DMS114 treated with DMSO at 0.1 percent for 48 hours (cell line): ENCODE measurements around the gene MED6.

Experiments
- DNase-seq: peaks from one replicate; lab custom pipeline; 2025; ENCODE audit not compliant: unreplicated experiment; lab: John Stamatoyannopoulos, UW

MED6 gene

DNA sequence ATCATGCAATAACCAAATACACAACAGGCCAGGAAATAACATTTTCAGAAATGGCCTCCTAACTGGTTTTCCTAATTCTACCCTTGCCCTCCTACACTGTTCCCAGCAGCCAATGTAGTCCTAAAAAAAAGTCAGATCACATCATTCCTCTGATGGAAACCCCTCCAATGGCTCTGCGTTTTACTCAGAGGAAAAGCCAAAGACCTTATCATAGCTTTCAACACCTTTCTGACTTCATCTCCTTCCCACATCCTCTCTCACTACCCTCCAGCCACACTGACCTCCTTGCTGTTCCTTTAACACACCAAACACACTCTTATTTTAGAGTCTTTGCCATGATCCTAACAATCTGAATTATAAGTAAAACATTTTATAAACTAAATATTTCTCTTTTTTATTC lies 1.1 kb downstream of the MED6 start:
- no peak for DNase-seq

DNA sequence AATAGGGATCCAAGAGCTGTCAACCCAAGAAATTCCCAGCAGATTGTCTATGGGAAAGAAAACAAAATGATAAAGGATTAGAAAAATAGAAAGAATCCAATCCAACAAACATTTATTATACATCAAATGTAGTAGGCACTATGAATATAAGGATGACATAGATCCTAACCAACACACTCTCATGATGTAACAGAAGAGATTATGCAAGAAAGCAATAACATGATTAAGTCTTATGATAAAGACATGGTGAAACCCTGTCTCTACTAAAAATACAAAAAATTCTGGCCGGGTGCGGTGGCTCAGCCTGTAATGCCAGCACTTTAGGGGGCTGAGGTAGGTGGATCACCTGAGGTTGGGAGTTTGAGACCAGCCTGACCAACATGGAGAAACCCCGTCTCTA lies 2.7 kb downstream of the MED6 start:
- no peak for DNase-seq

DNA sequence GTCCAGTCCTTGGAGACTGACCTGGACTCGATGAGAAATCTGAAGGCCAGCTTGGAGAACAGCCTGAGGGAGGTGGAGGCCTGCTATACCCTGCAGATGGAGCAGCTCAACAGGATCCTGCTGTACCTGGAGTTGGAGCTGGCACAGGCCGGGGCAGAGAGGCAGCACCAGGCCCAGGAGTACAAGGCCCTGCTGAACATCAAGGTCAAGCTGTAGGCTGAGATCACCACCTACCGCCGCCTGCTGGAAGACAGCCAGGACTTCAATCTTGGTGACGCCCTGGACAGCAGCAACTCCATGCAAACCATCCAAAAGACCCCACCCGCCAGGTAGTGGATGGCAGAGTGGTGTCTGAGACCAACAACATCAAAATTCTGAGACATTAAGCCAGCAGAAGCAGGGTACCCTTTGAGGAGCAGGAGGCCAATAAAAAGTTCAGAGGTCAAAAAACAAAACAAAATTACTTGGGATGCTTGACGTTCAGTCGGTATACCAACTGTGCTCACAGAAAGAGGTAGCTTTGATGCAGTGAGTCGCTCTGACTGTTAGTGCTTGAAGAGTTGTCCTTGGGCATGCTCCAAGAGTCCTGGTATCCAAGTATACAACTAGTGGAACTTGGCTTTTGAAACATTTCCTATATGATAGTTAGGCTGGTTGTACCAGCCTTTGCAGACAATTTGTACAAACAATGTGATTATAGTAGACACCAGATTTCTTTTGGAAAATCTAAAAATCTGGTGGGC lies 4.8 kb downstream of the MED6 start:
- no peak for DNase-seq

DNA sequence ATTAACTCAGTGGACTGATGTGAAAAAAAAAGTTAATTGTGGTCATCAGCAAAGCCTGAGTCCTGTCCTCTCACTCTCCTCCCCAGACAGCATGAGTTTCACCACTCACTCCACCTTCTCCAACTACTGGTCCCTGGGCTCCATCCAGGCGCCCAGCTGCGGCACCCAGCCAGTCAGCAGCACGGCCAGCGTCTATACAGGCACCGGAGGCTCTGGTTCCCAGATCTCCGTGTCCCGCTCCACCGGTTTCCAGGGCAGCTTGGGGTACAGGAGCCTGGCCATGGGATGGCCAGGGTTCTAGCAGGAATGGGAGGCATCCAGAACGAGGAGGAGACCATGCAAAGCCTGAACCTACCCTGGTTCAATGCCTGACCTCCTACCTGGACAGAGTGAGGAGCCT lies 6.0 kb downstream of the MED6 start:
- DNase-seq: no peak

DNA sequence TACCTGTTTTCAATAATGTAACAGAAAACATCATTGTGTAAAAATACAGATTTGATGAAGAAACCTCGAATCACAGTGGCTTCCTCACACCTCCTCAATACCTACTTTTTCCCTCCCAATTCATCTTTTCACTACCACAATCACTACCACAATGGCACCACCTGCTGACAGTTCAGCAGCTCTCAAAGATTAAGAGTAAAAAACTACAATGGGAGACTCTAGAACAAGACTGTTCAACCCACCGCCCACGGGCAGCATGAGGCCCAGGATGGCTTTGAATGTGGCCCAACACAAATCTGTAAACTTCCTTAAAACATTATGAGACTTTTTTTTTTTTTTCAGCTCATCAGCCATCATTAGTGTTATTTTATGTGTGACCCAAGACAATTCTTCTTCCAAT lies 15.2 kb downstream of the MED6 start:
- DNase-seq: no peak

DNA sequence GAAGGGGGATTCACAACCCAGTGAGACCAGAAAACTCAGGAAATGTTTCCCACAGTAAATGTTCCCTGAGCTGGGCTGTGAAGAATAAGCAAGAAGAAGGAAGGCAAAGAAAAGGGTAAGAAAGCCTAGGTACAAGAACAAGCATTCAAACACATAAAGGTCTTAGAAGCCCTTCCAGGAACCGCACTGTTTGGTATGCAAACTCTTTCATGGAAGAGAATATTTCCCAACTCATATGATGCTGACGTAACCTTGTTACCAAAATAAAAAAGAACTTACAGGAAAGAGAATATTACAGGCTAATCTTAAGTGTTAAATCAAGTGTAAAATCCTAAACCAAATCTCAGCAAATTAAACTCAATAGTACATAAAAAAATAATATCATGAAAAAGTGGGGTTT lies 23.6 kb downstream of the MED6 start:
- no peak for DNase-seq

DNA sequence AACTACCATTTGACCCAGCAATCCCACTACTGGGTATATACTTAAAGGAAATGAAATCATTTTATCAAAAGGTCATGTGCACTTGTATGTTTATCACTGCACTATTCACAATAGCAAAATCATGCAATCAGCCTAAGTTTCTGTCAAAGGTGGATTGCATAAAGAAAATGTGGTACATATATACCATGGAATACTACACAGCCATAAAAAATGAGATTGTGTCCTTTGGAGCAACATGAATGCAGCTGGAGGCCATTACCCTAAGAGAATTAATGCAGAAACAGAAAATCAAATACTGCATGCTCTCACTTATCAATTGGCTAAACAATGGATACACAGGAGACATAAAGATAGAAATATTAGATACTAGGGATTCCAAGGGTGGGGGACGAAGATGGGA lies 27.4 kb downstream of the MED6 start:
- no peak for DNase-seq

DNA sequence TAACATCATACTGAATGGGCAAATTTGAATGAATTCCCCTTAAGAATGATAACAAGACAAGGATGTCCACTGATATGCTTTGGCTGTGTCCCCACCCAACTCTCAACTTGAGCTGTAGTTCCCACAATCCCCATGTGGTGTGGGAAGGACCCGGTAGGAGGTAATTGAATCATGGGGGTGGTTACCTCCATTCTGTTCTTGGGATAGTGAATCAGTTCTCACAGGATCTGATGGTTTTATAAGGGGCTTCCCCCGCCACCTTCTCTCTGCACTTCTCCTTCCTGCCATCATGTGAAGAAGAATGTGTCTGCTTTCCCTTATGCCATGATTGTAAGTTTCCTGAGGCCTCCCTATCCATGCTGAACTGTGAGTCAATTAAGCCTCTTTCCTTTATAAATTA lies 29.3 kb downstream of the MED6 start:
- no peak for DNase-seq

DNA sequence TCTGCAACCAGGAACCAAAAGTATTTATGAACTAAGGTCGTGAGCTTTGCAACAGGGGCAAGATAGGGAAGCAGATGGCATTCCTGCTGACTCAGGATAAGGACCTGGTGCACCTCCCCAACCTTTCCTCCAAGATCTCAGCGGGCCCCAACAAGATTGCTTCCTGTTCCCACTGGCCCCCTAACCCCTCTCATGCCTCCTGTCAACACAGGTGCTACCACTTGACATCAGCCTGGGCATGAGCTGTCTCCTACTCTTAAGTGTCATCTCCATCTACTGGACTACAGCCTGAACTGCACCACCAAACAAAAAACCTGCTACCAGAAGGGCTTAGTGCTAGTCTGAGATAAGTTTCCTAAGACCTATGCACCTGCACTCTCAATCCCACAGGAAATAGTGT lies 32.7 kb downstream of the MED6 start:
- DNase-seq: peak; percentile 36

DNA sequence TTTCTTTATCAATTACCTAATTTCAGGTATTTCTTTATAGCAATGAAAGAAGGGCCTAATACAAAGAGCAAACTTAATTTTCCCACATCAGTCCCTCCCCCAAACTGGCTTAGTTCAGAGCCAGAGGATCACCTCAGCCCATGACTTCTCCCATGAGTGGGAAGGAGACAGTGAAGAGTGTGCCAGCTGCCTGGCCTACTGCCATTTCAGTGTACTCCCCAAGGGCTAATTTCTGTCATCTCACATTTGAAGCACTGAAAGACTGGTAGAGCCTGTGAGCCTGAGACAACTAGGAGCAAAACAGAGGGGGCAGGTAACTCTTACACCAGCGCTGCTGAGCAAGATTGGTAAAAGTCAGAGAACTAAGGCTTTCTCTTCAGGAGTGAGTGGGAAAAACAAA lies 36.6 kb downstream of the MED6 start:
- DNase-seq: no peak

DNA sequence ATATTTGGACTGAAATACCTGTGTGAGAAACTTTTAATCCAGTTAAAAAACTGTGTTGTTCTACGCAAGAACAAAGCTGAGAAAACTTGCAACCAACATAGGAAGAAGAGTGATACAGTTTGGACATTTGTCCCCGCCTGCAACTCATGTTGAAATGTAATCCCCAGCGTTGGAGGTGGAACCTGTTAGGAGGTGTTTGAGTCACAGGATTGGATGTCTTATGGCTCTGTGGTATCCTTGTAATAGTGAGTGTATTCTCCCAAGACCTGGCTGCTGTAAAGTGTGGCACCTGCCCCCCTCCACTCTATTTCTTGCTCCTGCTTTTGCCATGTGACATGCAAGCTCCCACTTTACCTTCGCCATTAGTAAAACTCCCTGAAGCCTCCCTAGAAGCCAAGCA lies 37.0 kb downstream of the MED6 start:
- DNase-seq: no peak

DNA sequence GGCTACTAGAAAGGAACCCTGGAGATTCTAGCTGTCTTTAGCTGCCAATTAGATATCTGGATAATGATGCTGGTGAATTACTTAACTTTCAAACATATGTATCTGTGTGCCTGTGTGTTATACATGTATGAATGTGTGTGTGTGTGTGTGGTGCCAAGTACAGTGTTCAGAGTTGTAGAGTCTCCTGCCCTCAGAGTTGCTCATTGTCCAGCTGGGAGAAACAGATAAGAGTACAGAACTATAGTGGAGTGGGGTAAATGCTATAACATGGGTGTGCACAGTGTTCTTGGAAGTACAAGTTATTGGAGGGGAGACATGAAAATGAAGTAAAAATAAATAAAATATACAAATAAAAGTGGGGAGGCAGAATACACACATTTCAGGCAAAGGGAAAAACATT lies 42.1 kb downstream of the MED6 start:
- no peak for DNase-seq

DNA sequence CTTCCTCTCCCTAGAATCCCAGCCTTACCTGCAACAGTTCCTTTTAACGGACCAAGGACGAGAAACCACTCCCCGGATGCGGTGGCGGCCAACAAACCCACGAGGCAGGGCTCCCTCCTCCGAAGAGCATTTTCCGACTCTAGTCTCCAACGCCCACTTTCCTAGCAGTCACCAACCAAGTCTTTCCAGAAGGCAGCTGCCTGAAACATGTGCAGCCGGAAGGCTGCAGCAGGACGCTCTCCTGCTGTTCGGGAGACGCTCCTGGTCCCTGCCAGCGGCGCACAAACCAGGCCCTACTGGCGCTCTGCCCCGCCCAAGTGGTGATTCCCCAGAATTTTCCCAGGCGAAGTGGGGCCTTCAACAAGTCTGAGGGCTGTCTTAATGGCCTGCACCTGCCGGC lies 44.6 kb downstream of the MED6 start:
- DNase-seq: no peak

DNA sequence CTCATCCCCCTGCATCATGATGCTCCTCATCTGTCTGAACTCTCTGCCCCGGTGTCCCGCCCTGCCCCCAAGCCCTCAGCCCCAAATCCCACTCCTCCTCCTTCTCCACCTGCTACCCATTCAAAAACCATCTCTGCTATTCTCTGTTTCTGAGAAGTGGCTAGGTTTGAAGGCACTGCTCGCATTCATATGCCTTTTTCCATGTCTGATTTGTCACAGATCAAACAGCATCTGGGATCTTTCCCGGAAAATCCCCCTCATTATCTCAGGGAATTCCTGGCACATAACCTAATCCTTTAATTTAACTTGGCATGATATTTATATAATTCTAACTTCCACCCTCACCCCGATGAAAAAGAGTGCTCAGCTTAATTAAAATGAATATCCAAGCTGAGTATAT lies 62.4 kb downstream of the MED6 start:
- no peak for DNase-seq

DNA sequence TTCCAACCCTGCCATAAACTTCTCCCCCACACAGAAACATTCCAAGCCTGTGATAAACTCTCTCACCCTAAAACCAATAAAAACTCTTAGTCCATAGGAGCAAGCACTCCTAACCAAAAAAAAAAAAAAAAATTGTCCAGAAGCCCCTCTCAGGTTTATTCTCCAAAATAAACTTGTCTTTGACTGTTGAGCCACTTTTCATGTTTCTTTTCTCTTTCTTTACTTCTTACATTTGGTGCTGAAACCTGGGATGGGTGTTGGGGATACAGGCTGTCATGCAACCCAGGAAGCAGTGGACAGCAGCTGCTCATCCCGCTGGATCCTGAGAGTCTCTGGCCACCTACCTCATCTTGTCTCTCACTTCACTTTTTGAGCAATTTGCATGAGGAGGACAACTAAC lies 63.6 kb downstream of the MED6 start:
- DNase-seq: no peak

DNA sequence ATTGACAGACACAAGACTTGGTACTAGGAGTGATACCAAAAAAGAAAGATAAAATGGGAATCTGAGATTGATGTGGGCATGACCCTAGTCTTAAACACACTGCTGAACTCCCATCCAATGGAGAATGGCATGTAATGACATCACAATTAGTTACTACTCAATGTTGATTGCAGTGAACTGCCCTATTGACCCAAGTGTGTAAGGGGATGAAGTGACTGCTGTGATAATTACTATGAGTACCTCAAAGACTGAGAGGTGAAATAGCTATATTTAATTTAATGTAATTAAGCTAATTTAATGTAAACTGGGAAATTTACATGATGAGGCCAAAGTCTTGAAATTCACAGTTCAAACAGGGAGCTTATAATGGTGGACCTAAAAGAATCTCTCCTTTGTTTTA lies 65.6 kb downstream of the MED6 start, which contains the start of gene ADAM20:
Gene ADAM20, minus strand, starts transcription at position 101 of the 400 bp plus-strand sequence. CDS start 10,247 bp downstream, outside the sequence.
- no peak for DNase-seq
